Inflammatory macrophage treated with lipopolysaccharide for 1 hour (primary cell): ENCODE measurements around the gene SGK1.
"Not testable (repeated sequence)": the region's sequence is repeated elsewhere in the genome, so short reads cannot be mapped to it uniquely, and the experiment has no call there.

Experiments used
- DNase-seq, 2 donors: peaks; one replicate each; pipeline ENCODE4 v3.0.0-alpha.2; 2020 to 2022

Gene SGK1

DNA sequence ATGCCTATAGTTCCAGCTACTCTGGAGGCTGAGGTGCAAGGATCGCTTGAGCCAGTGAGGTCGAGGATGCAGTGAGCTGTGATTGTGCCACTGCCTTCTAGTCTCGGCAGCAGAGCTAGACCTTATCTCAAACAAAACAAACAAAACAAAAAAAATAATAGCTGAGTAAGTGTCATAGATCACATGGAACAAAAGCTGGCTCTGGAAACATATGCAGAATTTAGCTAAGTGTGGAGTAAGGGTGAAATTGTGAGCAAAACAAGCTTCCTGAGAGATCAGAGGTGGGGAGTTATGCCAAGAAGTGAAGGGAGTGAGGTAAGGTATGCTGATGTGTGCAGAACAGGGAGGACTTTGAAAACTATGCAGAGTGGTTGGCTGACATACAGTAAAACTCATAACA is 18.7 kb downstream of the SGK1 start:
- DNase-seq: no peak

- no peak for DNase-seq
Measured at GRCh38 chr6:134296762-134297161, 21.1 kb downstream of the SGK1 start.

GRCh38 chr6:134295953-134296553 is 21.9 kb downstream of the SGK1 start:
- DNase-seq: peak; percentile 91 to 99

- no peak for DNase-seq
Measured at GRCh38 chr6:134293659-134294161, 24.2 kb downstream of the SGK1 start.

GRCh38 chr6:134291156-134291555 is 26.8 kb downstream of the SGK1 start:
- no peak for DNase-seq

DNA sequence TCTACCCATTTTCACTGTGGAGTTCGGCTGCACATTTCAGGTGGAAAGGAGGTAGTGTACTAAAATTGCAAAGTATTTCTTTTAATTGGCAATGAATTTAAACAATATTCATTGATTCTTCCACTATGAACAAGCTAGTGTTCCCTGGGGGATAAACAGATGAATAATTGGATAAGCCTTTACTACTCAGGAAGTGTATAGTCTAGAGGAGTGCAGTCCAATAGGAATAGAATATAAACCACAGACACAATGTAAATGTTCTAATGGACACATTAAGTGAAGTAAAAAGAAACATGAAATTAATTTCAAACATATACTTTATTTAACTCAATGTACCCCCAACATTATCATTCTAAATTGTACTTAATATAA is 28.7 kb downstream of the SGK1 start:
- no peak for DNase-seq

GRCh38 chr6:134288538-134289203 is 29.2 kb downstream of the SGK1 start:
- peak; percentile 88 to 94 for DNase-seq

- peak; percentile 37 to 58 for DNase-seq
Measured at GRCh38 chr6:134287859-134288537, 29.9 kb downstream of the SGK1 start.

- no peak for DNase-seq
Measured at GRCh38 chr6:134282816-134283215, 35.1 kb downstream of the SGK1 start.

DNA sequence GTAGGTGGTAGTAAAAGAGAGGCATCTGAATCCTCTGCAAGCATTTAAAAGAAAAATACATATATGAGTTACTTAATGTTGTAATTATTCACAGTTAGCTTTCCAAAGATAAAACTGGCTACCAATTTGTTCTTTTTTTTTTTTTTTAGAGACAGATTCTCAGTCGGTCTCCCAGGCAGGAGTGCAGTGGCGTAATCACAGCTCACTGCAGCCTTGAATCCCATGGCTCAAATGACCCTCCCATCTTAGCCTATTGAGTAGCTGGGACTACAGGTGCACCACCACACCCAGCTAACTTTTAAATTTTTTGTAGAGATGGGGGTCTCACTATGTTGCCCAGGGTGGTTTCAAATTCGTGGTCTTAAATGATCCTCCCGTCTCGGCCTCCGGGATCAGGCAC is 36.5 kb downstream of the SGK1 start:
- DNase-seq: no peak

DNA sequence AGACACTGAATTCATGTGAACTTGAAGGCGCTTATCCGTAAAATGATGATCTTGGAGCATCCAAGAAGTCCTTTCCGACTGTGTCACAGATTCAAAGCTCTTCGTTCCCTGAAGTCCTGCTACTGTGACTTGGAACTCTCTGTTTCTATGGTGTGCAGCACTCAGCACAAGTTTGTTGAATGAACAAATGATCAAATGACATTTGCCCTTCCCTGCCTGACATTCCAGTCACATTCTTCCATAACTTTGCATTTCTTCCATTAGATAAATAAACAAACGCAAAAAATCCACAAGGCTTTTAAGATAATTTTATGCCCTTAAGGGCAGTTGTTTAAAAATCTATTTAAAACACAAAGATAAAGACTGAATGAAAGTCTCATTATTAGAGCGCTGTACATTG is 39.9 kb downstream of the SGK1 start:
- DNase-seq: no peak

- DNase-seq: not testable (repeated sequence)
Measured at GRCh38 chr6:134276891-134277377, 41.0 kb downstream of the SGK1 start.

- no peak for DNase-seq
Measured at GRCh38 chr6:134272374-134272773, 45.5 kb downstream of the SGK1 start.

DNA sequence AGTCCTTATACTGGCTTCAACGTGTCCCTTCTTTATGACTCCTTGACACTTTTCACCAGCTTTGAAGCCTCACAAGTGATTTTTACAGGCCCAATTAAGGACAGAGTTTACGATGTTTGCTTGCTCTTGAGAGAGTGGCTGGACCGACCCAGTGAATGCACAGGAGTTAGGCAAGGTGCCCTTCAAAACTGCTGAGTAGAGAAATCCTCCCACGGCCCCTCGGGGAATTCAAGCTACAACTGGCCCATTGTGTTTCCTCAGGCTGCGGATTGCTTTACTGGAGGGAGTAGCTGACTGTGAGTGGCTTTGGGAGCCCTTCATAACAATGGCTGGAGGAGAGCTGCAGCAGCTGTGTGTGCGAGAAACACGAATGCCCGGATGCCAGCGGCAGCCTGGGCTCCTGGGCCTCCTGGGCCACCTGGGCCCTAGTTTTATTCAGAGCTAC is 50.0 kb downstream of the SGK1 start:
- no peak for DNase-seq

DNA sequence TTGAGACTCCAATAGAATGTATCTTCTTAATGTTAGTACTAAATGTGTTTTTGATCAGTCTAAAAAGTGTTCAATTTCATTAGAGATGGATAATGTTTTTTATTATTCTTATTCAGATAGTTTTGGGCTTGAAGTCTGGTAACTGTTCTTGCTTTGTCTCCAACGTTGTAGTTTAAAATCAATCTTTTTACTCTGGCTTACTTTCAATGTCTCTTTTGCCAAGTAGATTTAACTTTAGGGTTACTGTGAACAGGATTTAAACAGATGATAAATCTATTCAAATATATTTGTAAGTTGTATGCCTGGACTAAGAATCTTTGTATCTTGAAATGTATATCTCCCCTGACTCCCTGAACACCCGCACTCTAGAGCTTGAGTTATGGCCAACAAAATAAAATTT is 51.1 kb downstream of the SGK1 start:
- DNase-seq: no peak

- no peak for DNase-seq
Measured at GRCh38 chr6:134261766-134262165, 56.1 kb downstream of the SGK1 start.

- DNase-seq: no peak
Measured at GRCh38 chr6:134258849-134259306, 59.0 kb downstream of the SGK1 start.

GRCh38 chr6:134257516-134257915 is 60.4 kb downstream of the SGK1 start:
- no peak for DNase-seq

- DNase-seq: no peak
Measured at GRCh38 chr6:134256862-134257261, 61.0 kb downstream of the SGK1 start.

GRCh38 chr6:134255280-134255679 is 62.6 kb downstream of the SGK1 start:
- not testable (repeated sequence) for DNase-seq

DNA sequence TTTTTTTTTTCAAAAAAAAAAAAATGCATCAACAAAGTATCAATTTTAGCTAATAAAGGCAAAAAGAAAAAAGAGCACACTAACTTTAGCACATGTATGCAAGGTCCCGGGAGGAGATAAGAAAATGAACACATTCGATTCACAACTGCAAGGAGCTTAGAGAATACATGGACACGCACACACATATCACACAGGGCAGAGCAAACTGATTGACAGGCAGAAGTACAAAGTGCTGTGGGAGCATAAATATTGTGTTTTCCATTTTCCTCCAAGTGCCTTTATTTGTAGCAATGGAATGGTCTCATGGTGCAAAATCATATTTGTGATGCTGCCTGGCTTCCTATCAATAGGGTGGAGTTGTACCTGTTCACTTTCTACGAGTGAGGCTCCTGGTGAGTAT is 63.8 kb downstream of the SGK1 start:
- no peak for DNase-seq

- DNase-seq: no peak
Measured at GRCh38 chr6:134253681-134254080, 64.2 kb downstream of the SGK1 start.

- no peak for DNase-seq
Measured at GRCh38 chr6:134251320-134251719, 66.6 kb downstream of the SGK1 start.

DNA sequence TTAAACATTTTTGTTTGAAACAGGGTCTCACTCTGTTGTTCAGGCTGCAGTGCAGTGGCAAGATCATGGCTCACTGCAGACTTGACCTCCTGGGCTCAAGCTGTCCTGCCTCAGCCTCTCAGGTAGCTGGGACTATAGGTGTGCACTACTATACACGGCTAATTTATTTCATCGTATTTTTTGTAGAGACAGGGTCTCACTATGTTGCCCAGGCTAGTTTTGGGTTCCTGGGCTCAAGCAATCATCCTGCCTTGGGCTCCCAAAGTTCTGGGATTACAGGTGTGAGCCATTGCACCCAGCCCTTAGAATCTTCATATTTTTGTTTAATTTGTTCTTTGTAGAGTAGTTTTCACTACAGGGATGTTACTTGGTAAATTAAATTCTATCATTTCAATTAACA is 67.1 kb downstream of the SGK1 start:
- no peak for DNase-seq
